OCI-LY7 (cell line): ENCODE data around the gene SLC25A21. TPM values are rescaled to one million over a fixed set of nuclear protein-coding genes. Genes with fewer than 3 reads are reported as not detected.
"Not testable (repeated sequence)": the region's sequence is repeated elsewhere in the genome, so short reads cannot be mapped to it uniquely, and the experiment has no call there.

Source experiments
- BruUV-seq: library from RNA; stranded (reverse); fragments of 400-500 nt; replicated peaks from 2 replicates; lab custom pipeline; 2021; lab: Mats Ljungman, UMichigan
- CTCF ChIA-PET: fragments of 300-600 bp; sonication (Branson Sonifier 250); formaldehyde crosslinking; loops from one replicate; lab custom pipeline; 2022; ENCODE audit warnings: antibody characterized with exemption; ENCODE audit not compliant: unreplicated experiment; lab: Charles Lee
- POLR2A ChIA-PET: fragments of 300-600 bp; sonication (Branson Sonifier 250); formaldehyde crosslinking; loops from one replicate; lab custom pipeline; 2022; ENCODE audit warnings: antibody characterized with exemption; lab: Charles Lee
- DNase-seq: peaks from one replicate; pipeline ENCODE4 v3.0.0-alpha.2; 2015; ENCODE audit warnings: low spot score
- H2AFZ ChIP-seq: fragments of 200-600 bp; sonication (generic), shearing (Covaris generic); 2 replicates; pipeline ENCODE4 v1.6.1; 2014; ENCODE audit warnings: mild to moderate bottlenecking, antibody characterized with exemption, low read length, moderate library complexity
- H3K27ac ChIP-seq: fragments of 200-600 bp; sonication (generic); 2 replicates; pipeline ENCODE4 v1.5.1; 2014; ENCODE audit warnings: mixed run types, low read depth, mild to moderate bottlenecking, moderate library complexity, low read length, inconsistent platforms; ENCODE audit not compliant: poor library complexity, severe bottlenecking
- H3K36me3 ChIP-seq: fragments of 200-600 bp; sonication (generic); 2 replicates; pipeline ENCODE4 v1.6.1; 2014; ENCODE audit warnings: mild to moderate bottlenecking, antibody characterized with exemption, low read length, moderate library complexity, mixed read lengths; ENCODE audit not compliant: insufficient read depth
- H3K4me1 ChIP-seq: fragments of 200-600 bp; sonication (generic); 2 replicates; pipeline ENCODE4 v1.5.1; 2014; ENCODE audit warnings: mild to moderate bottlenecking, low read length; ENCODE audit not compliant: insufficient read depth, poor library complexity, severe bottlenecking
- H3K4me2 ChIP-seq: fragments of 200-600 bp; sonication (generic); 2 replicates; pipeline ENCODE4 v1.6.1; 2014; ENCODE audit warnings: mild to moderate bottlenecking, low read length
- H3K4me3 ChIP-seq: fragments of 200-600 bp; sonication (generic); 2 replicates; pipeline ENCODE4 v1.5.1; 2014; ENCODE audit warnings: mild to moderate bottlenecking, low read depth, low read length; ENCODE audit not compliant: poor library complexity, severe bottlenecking
- H3K79me2 ChIP-seq: fragments of 200-600 bp; sonication (generic); 2 replicates; pipeline ENCODE4 v1.6.1; 2016; ENCODE audit warnings: low read depth, mild to moderate bottlenecking, low read length, moderate library complexity, mixed read lengths; ENCODE audit not compliant: insufficient read depth
- H3K9me2 ChIP-seq: fragments of 200-600 bp; sonication (generic); 2 replicates; pipeline ENCODE4 v1.6.1; 2016; ENCODE audit warnings: mild to moderate bottlenecking, low read length, mixed read lengths; ENCODE audit not compliant: insufficient read depth
- H3K9me3 ChIP-seq: fragments of 200-600 bp; sonication (generic); 2 replicates; pipeline ENCODE4 v1.6.1; 2014; ENCODE audit warnings: mild to moderate bottlenecking, mixed run types, low read length, mixed read lengths
- H4K20me1 ChIP-seq: fragments of 200-600 bp; sonication (generic); 2 replicates; pipeline ENCODE4 v1.6.1; 2014; ENCODE audit warnings: mild to moderate bottlenecking, antibody characterized with exemption, low read length, moderate library complexity, mixed read lengths; ENCODE audit not compliant: insufficient read depth
- CTCF ChIP-seq: fragments of 200-600 bp; sonication (generic); conservative IDR thresholded peaks from 2 replicates; pipeline ENCODE4 v1.5.1; 2014; ENCODE audit warnings: mild to moderate bottlenecking, antibody characterized with exemption, low read length, moderate library complexity, mixed read lengths
- EZH2phosphoT487 ChIP-seq: fragments of 200-600 bp; sonication (generic); IDR thresholded peaks from 2 replicates; pipeline ENCODE4 v1.6.1; 2018; ENCODE audit warnings: low read depth, borderline replicate concordance, mild to moderate bottlenecking, mixed run types, antibody characterized with exemption, low read length, moderate library complexity, mixed read lengths
- intact Hi-C: fragments of 100-400 bp; cut with micrococcal nuclease; formaldehyde crosslinking; loops from one replicate; pipeline ENCODE4 v1.10.0; 2022; ENCODE audit not compliant: unreplicated experiment
- total RNA-seq, 2 experiments: library from RNA; depleted of rRNA in 1 of 2; stranded (reverse); fragments of >200 nt in 1 of 2; shearing (Covaris generic) in 1 of 2; gene quantifications; 2 replicates each; pipeline ENCODE4 v1.2.3, GENCODE V29; 2014 to 2022

The SLC25A21 gene
- total RNA-seq, 2 experiments from 2014 or later, result not detected

GRCh38 chr14:37213016-37213415, 40.6 kb upstream of the SLC25A21 start:
- ChIA-PET POLR2A (no interaction called here), CTCF (no interaction called here)

GRCh38 chr14:37210448-37210847, 38.0 kb upstream of the SLC25A21 start:
- Histone ChIP-seq H4K20me1 (no peaks in the 10 kb centered on the region), H3K4me2 (no peak overlapping the region), H3K9me2 (no peaks in the 10 kb centered on the region), H3K4me1 (no peaks in the 10 kb centered on the region), H3K9me3 (0 out of 2 replicates have a peak, but pooled peaks cover 7% of the 10 kb centered on the region), H2AFZ (no peak overlapping the region), H3K36me3 (no peaks in the 10 kb centered on the region), H3K79me2 (no peaks in the 10 kb centered on the region), H3K4me3 (no peak overlapping the region), H3K27ac (no peak overlapping the region)
- BruUV-seq, result no TSS peak
- POLR2A ChIA-PET, result no interaction called here
- DNase-seq, result no peak
- no peak for TF ChIP-seq CTCF
- no peak for TF ChIP-seq EZH2phosphoT487
- CTCF ChIA-PET, result no interaction called here
- intact Hi-C loops, result no loop called here

More at GRCh38 chr14:37213016-37213415, 40.6 kb upstream of the SLC25A21 start:
- Histone ChIP-seq H3K9me3 (no peaks in the 10 kb centered on the region), H3K36me3 (no peaks in the 10 kb centered on the region), H3K27ac (no peak overlapping the region), H3K9me2 (no peaks in the 10 kb centered on the region), H3K79me2 (no peaks in the 10 kb centered on the region), H3K4me1 (no peaks in the 10 kb centered on the region), H4K20me1 (no peaks in the 10 kb centered on the region), H3K4me2 (no peak overlapping the region), H3K4me3 (no peak overlapping the region), H2AFZ (no peak overlapping the region)
- TF ChIP-seq EZH2phosphoT487 (no peak), CTCF (no peak)
- intact Hi-C loops, result no loop called here
- BruUV-seq, result no TSS peak
- no peak for DNase-seq

- intact Hi-C loops, CTCF ChIA-PET, BruUV-seq, H2AFZ ChIP-seq, POLR2A ChIA-PET, H3K4me3 ChIP-seq, H3K4me1 ChIP-seq, DNase-seq, H3K36me3 ChIP-seq, H3K4me2 ChIP-seq, H3K9me2 ChIP-seq, H3K9me3 ChIP-seq, H3K79me2 ChIP-seq, H3K27ac ChIP-seq, H4K20me1 ChIP-seq: not testable (repeated sequence)
Measured at GRCh38 chr14:37209617-37210016, 37.2 kb upstream of the SLC25A21 start.

GRCh38 chr14:37205623-37206605, 33.5 kb upstream of the SLC25A21 start:
- BruUV-seq, H3K79me2 ChIP-seq, H3K36me3 ChIP-seq, H3K4me1 ChIP-seq, H3K9me2 ChIP-seq, DNase-seq, CTCF ChIA-PET, H3K27ac ChIP-seq, H3K4me2 ChIP-seq, H2AFZ ChIP-seq, intact Hi-C loops, H4K20me1 ChIP-seq, H3K4me3 ChIP-seq, H3K9me3 ChIP-seq: not testable (repeated sequence)
- POLR2A ChIA-PET, result interaction anchor here (0.7 kb wide), 1 partner anchor 102 kb away, joined by 3 read pairs; no protein-coding TSS in a partner anchor
